HG03064 (cell line): Measurements from ENCODE around the gene ZNF577.
"Not testable (repeated sequence)": the region's sequence is repeated elsewhere in the genome, so short reads cannot be mapped to it uniquely, and the experiment has no call there.

Experiments
- ATAC-seq: cut with Tn5 transposase; IDR thresholded peaks from one replicate; pipeline ENCODE4 v1.9.1; 2021; ENCODE audit warnings: low read depth; ENCODE audit not compliant: unreplicated experiment

Gene ZNF577

DNA sequence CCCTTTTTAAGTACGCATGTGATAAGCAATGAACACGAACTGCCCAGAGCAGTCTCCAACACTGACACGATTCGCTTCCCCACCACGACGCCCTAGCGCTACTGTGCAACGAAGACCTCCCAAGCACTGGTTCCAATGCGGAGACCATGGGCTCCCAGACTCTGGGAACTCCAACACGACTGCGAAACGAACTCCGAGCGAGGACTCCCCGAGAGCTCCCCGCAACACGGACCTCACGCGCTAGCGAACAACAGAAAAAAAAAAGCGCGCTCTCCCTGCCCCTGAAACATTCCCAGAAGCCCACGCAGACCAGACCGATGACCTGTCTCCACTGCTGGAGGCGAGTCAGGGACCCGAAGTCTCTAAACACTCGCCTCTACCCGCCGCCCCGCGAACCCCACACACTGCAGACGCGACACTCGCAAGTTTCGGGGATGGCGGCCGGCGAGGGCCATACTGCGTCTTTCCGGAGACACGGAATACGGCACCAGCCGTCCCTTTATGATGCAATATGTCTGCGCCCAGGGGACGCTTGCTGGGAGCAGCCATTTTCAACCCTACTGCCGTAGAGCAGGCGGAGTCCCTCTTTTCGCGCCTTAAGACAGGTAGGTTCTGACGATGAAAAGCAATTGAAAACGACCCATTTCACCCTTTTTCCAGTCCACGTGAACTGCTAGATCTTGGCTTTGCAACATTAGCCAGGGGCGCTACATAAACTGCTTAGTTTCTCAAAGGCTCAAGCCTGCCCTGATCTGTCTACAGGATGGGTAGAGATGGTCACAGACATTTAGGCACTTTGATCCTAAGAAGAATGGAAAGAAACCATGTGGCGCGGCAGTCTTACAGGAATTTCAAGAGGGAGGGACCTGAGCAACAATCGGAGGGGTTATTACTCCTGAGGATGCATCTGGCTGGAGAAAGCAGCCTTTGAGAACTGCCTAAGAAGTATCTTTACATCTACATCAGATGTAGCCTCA is at the start of gene ZNF577:
TSS of gene ZNF577 (minus strand) at position 430 of the 977 bp plus-strand sequence. CDS start 7,569 bp downstream, outside the sequence.
- no peak for ATAC-seq

DNA sequence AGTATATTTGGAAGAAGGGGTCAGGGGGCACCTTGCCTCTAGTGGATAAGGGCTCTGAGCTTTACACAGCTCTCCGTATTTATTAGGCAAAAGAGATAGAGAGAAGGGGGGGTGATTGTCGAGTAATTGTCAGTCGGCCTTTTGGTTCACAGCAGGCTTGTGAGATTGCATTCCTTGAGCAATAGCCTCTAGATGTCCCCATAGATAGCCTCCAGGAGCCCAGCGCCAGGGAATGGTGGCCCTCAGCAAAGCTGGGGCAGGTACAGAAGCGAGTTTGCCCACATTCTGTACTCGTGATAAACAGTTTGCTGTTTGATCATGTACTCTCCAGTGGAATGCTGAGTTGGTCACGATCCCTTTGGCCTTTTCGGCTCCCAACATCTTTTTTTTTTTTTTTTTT is 44.2 kb upstream of the ZNF577 start:
- ATAC-seq = no peak

DNA sequence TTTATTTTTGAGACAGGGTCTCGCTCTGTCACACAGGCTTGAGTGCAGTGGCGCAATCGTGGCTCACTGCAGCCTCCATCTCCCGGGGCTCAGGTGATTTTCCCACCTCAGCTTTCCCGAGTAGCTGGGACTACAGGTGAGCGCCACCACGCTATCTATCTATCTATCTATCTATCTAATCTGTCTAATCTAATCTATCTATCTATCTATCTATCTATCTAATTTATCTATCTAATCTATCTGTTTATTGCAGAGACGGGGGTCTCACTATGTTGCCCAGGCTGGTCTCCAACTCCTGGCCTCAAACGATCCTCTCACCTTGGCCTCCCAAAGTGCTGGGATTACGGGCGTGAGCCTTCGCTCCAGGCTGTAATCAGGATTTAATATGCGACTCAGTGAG is 40.1 kb upstream of the ZNF577 start:
- no peak for ATAC-seq

DNA sequence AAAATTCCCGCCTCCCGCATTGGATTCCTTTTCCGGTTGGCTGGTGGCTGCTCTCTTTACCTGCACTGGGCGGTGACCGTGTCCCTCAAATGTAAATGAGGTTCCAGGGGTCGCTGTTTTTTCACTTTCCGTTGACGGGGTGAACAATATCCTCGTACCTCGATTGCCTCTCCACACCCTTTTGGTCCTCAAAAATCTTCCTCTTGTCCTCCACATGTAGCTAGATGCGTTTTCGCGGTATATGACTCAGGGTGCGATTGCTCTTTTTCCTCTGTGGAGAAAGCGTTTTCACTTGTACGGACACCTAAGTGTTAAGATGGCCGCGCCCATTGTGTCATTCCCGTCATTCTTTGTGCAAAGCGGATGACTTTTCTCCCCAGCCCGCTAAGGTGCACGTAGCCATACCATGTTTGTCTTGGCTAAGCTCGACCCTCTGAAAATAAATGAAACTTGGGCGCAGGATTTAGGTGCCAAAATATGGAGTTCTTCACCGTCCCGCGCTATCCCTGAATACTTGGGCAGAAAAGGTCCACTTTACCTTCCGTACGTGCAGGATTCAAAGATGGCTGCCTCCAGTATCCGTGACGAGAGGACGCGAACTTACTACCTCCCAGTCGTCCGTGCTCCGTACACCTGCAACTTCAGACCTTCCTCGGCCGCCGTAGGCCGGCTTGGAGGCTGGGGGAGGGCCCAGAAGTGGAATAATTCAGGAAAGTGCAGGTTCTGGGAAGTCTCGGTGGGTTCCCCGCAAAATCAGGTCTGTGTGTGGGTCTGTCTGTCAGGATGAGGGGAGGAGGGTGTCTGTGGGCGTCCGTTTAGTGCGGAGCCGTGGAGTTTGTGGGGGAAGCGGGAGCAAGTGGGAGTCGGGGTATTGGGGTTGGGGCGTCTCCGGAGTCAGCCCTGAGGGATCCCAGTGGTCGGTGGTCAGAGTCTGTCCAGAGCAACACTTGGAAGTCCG is 39.3 kb upstream of the ZNF577 start, which contains the start of gene ZNF613:
TSS of gene ZNF613 (plus strand) at position 689 of the 958 bp plus-strand sequence. CDS start 8,749 bp downstream, outside the sequence.
- peak; percentile 78 for ATAC-seq

DNA sequence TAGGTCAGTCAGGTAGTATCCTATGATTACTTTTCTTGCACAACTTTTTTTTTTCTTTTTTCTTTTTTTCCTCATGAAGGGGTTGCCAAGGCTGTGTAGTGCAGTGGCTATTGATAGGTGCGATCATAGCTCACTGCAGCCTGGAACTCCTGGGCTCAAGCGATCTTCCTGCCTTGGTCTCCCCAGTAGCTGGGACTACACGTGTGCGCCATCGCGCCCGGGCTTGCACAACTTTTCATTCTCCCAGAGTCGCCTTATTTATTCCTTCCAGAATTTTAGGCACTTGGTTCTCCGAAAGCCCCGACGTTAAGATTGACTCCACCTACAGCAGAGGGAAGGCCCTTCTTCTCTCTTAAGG is 38.7 kb upstream of the ZNF577 start:
- no peak for ATAC-seq

DNA sequence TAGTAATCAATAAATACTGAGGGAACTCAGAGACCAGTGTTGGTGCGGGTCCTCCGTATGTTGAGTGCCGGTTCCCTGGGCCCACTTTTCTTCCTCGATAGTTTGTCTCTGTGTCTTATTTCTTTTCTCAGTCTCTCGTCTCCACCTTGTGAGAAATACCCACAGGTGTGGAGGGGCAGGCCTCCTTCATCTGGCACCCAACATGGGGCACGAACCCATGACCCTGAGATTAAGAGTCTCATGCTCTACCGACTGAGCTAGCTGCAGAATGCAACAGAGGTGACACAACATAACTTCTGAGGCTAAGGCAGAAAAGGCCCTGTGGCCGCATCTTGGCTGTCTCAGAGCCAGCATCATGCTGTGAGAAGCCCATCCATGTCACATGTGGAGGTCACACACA is 34.2 kb upstream of the ZNF577 start:
- no peak for ATAC-seq

DNA sequence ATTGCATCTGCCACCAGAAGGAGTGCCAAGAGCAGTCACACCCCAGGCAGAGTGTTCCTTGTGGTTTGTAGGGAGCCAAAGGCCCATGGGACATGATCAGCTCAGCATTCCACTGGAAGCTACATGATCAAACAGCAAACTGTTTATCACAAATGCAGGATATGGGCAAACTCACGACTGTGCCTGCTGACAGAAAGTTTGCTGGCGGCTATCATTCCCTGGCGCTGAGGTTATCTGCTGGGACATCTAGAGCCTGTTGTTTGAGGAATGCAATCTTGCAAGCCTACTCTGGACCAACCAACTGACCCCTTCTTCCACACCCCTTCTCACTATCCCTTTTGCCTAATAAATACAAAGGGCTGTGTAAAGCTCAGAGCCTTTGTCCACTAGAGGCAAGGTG is 31.9 kb upstream of the ZNF577 start:
- ATAC-seq = no peak

DNA sequence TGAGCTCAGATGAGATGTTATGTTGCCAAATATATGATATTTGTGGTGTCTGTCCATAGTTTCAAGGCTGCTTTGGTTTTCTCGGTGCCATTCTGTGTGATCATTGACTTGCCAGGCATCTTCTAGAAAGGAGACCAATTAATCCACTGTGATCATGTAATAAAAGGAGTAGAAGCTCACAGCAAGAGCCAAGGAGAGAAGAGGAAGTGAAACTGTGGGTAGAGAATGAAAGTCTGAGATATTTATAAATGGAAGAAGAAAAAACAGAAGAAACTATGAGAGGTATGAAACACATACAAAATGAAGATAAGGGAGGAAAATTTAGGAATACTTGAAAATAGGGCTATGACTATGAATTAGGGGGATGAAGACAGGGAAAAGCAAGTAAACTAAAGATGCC is 28.4 kb upstream of the ZNF577 start:
- ATAC-seq = no peak

DNA sequence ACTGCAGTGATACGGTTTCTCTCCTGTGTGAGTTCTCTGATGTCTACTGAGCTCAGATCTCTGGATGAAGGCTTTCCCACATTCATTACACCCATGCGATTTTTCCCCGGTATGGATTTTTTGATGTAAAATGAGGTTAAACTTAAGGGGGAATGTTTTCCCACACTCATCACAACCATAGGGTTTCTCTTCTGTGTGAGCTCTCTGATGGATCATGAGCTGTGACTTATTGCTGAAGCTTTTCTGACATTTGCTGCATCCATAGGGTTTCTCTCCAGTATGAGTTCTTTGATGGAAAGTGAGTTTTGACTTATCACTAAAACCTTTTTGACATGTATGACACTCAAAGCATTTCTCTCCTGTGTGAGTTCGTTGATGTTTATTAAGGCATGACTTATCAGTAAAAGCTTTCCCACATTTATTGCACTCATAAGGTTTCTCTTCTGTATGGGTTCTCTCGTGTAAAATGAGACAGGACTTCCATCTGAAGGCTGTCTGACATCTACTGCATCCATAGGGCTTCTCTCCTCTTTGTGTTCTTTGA is 27.6 kb upstream of the ZNF577 start:
- ATAC-seq = no peak

DNA sequence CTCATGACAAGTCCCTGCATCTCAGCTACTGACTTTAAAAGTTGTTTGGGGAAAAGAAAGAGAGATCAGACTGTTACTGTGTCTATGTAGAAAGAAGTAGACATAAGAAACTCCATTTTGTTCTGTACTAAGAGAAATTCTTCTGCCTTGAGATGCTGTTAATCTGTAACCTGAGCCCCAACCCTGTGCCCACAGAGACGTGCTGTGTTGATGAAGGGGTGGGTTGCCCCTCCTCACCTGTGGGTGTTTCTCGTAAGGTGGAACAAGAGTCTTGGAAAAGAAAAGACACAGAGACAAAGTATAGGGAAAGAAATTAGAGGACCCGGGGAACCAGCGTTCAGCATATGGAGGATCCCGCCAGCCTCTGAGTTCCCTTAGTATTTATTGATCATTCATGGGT is 20.2 kb upstream of the ZNF577 start:
- ATAC-seq = not testable (repeated sequence)

DNA sequence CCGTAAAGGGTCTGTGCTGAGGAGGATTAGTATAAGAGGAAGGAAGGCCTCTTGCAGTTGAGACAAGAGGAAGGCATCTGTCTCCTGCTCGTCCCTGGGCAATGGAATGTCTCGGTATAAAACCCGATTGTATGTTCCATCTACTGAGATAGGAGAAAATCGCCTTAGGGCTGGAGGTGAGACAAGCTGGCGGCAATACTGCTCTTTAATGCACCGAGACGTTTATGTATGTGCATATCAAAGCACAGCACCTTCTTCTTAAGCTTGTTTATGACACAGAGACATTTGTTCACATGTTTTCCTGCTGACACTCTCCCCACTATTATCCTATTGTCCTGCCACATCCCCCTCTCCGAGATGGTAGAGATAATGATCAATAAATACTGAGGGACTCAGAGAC is 18.4 kb upstream of the ZNF577 start:
- not testable (repeated sequence) for ATAC-seq

DNA sequence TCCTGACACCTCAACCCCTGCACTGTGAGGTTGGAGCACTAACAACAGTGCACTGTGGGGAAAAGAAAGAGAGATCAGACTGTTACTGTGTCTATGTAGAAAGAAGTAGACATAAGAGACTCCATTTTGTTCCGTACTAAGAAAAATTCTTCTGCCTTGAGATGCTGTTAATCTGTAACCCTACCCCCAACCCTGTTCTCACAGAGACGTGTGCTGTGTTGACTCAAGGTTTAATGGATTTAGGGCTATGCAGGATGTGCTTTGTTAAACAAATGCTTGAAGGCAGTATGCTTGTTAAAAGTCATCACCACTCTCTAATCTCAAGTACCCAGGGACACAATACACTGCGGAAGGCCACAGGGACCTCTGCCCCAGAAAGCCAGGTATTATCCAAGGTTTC is 17.9 kb upstream of the ZNF577 start:
- ATAC-seq = not testable (repeated sequence)

DNA sequence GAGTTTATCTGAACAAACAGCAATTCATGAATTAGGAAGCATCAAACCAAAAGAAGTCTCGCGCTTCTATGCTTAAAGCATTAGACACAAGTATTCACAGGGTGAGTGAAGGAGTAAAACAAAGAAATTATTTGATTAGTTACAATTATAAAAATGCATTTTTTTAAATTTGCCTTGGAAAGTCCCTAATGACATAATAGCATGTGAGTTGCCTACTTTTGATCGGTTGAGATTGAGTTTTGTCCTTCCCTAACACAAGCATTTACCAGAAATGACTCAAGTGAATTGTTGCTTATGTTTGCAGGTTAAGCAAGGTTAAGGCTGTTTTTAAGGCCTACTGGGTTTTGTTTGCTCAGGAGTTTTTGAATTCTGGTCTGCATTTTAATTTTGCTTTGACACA is 17.5 kb upstream of the ZNF577 start:
- no peak for ATAC-seq

DNA sequence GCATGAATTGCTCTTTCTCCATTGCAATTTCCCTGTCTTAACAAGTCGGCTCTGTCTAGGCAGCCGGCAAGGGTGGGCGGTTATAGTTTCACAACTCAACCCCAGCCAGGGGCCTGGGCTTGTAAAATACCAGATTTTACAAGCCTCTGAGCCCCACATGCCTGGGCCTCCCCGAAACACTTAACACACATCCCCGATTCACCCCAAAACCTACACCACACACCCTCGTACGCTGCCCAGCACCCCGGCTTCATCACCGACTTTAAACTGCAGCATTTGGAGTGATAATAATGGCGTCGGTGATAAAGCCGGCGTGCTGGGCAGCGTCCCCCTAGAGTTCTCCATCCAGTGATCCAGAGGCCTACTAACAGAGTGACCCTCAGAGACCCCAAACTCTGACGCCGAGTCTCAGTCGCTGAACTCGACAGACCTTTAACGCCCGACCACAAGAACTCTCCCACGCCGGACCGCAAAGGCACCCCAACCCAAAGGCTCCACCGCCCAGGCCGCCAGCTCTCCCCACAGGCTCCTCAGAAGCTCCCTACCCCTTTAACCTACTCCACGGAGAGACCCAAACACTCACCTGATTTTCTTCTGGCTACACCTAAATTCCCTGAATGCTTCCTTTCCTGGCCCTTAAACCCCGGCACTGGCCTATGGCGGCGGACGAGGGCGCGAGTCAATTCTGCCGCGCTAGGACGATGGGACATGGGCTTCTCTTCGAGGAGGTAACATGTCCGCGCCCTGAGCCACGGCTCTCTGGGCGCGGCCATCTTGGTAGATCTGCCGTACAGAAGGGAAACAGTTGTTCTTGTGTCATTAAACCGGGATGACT is 16.8 kb upstream of the ZNF577 start, which contains the start of gene ZNF649:
TSS of gene ZNF649 (minus strand) at position 687 of the 835 bp plus-strand sequence. CDS start 4,910 bp downstream, outside the sequence.
- no peak for ATAC-seq

DNA sequence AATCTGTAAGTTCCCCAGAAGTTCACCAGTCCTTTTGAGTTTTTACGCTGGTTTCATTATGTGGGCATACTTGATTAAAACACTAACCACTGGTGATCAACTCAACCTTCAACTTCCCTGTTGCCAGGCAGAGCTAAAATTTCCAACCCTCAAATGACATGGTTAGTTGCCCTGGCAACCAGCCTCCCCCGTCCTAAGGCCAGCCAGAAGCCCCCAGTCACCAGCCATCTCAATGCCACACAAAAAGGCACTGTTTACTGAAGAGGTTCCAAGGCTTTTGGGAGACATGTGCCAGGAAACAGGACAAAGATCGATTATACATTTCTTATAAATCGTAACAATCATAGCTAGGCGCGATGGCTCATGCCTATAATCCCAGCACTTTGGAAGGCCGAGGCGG is 15.4 kb upstream of the ZNF577 start:
- no peak for ATAC-seq

DNA sequence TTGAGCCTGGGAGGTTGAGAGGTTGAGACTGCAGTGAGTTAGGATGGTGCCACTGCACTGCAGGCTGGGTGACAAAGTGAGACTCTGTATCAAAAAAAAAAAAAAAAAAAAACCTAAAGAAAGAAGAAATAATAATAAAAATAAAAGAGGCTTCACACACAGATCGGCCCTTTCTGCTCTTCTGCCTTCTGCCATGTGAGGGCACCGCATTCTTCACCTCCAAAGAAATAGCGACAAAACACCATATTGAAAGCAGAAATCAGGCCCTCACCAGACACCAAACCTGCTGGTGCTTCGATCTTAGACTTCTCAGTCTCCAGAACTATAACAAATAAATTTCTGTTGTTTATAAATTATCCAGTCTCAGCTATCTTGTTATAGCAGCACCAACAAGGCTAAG is 14.1 kb upstream of the ZNF577 start:
- no peak for ATAC-seq

DNA sequence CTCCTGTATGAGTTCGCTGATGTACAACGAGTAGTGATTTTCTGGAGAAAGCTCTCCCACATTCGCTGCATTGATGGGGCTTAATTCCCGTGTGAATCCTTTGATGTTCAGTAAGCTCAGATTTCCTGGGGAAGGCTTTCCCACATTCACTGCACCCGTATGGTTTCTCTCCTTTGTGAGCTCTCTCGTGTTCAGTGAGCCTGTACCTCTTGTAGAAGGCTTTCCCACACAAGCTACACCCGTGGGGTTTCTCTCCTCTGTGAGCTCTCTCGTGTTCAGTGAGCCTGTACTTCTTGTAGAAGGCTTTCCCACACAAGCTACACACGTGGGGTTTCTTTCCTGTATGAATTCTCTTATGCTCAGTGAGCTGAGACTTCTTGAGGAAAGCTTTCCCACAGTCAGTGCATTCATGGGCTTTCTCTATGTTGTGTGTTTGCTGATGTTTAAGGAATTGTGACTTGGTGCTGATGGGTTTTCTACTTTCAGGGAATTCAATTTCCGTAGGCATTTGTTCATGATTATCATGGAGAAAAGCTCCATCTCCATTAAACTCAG is 3.5 kb upstream of the ZNF577 start:
- no peak for ATAC-seq

DNA sequence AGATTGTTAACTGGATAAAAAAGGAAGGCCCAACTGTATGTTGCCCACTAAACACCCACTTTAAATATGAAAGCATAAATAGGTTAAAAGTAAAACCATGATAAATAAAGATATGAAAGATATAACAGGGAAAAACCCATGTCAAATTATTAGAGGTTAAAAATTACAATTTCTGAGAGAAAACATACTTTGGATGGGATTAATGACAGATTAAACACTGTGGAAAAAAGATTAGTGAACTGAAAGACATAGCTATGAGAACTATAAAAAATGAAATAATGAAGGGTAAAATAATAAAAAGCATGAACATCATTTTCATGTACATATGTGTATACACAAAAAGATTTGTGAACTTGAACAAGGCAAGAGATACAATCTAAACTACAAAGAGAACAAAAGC is 2.2 kb upstream of the ZNF577 start:
- ATAC-seq = no peak

DNA sequence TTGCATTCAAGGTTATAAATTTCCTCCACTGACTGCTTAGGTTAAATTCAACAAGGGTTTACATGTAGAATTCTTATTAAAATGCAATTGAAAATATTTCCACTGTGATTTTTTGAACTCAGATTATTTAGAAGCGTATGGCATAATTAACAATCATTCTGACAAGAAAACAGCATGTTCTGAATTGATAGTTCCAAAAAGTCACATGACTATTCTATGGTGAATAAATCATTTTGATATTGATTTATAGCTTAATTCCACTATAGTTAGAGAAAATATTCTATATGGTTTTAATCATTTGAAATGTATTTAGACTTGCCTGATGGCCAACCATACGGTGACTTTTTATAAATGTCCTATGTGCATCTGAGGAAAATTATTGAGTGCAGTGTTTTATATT is 3.0 kb downstream of the ZNF577 start:
- no peak for ATAC-seq

DNA sequence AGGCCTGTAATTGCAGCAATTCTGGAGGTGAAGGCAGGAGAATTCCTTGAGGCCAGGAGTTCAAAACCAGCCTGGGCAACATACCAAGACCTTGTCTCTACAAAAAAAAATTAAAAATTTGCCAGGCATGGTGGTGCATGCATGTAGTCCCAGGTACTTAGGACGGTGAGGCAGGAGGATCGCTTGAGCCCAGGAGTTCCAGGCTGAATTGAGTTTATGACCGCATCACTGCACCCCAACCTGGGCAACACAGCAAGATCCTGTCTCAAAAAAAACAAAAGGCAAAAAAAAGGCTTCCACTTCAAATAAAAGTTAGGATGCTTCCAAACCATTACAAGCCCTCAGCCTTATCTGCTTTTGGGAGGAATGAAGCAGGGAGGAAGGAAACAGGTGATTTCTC is 5.2 kb downstream of the ZNF577 start:
- no peak for ATAC-seq
